UCSD-AML1 (cell line): ENCODE data around the gene MT1F.
"Not testable (repeated sequence)": the region's sequence is repeated elsewhere in the genome, so short reads cannot be mapped to it uniquely, and the experiment has no call there.

Experiments used
- DNase-seq: peaks from one replicate; lab custom pipeline; 2025; ENCODE audit not compliant: unreplicated experiment; lab: John Stamatoyannopoulos, UW

Gene MT1F

DNA sequence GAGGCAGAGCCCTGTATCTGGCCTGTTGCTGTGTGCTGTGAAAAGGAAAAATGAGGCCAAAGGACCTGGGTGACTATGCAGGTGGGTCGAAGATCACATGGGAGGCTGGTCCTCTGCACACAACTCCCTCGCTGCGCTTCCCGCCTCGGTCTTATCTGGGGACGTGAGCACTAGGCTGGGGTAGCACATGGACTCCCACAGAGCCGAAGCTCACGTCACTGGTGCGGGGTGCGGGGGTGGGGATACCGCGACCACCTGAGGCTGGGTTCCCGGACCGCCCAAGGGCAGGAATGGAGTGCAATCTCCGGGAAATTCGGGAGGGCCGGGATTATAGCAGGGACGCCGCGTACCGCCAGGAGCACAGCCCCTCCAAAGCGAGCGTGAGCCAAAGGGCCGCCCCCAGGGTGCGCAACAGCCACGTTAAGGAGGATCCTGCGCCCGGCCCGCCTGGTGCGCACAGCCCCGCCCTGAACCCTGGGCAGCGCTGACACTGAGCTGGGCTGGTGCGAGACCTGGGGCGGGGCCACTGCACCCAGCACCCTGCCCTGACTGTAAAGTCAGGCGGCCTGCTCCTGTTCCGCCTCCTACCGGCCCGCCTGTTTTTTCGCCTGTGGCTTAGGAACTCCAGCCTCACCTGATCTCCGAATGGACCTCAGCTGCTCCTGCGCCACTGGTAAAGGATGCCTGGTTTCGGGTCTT is 14.5 kb upstream of the MT1F start:
- DNase-seq, result no peak

DNA sequence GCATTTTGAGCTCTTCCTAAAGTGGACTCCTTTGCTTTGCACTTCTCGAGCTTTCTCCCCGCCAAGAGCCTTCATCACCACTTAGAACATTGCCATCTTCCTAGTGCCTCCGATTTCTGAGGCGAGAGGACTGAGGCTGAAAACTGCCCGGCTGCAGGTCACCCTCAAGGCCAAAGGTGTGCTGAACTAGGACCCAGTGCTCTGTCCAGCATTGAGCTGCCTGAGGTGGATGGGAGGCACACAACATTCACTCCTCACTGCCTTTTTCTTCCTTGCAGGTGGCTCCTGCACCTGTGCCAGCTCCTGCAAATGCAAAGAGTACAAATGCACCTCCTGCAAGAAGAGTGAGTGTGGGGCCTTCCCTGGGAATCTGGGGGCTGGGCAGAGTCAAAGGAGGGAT is 13.9 kb upstream of the MT1F start:
- no peak for DNase-seq

DNA sequence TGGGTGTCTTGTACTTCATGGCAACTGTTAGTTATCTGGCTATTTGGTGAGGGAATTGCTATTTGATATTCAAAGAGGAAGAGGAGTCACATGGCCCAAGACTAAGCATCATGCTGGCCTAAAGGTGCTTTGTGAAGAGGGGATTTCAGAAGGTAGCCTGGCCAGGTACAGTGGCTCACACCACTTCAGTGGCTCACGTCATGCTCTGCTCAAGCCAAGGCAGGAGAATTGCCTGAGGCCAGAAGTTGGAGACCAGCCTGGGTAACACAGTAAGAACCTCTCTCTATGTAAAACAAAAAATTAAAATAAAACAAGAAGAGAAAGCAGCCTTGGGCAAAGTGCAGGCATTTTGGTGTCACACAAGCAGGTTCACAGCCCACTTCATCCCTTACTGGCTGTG is 12.4 kb upstream of the MT1F start:
- no peak for DNase-seq

DNA sequence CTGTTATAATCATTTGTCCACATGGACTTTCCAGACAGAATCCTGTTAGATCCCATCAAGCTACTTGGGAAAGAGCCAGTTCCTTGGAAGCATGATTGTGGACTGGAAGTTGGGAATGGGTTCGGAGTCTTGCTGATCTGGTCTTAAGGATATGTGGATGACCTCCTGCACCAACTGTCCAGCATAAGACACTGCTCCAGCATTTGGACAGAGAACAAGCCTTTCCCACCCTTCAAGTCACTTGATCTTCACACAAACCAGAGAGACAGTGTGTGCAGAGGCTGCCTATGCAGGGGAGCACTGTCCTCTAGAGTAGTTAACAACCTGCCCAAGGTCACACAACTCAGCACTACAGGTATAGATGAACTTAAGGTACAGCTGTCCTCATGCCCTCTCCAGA is 11.9 kb upstream of the MT1F start:
- no peak for DNase-seq

DNA sequence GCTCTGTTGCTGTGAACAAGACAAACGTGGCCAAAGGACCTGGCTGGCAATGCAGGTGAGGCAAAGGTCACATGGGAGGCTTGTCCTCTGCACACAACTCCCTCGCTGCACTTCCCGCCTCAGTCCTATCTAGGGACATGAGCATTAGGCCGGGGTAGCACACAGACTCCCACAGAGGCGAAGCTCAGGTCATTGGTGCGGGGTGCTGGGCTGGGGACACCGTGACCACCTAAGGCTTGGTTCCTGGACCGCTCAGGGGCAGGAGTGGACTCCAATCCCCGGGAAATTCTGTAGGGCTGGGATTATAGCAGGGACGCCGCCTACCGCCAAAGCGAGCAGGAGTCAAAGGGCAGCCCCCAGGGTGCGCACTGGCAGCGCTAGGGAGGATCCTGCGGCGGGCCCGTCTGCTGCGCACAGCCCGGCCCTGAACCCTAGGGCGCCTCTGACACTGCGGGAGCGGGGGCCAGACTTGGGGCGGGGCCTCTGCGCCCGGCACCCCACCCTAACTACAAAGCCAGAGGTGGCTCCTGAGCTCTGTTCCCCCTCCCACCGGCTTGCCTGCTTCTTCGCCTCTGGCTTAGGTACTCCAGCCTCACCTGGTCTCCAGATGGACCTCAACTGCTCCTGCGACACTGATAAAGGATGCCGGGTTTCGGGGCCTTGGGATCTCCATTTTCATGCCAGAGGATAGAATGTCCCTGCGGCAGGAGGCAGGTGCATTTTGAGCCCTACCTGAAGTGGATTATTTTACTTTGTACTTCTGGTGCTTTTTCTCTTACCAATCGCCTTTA is 9.9 kb upstream of the MT1F start:
- DNase-seq, result no peak

DNA sequence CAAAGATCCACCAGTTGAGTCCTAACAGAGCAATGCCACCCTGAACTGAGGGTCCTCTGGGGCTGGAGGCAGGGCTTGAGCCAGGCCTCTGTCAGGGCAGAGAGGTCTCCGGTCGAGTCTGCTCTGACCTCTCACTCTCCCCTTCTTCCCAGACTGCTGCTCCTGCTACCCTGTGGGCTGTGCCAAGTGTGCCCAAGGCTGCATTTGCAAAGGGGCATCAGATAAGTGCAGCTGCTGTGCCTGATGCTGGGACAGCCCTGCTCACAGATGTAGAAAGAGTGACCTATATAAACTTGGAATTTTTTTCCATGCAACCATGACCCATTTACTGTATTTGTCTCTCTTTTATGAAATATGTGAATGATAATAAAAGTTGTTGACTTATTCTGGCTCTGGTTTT is 8.5 kb upstream of the MT1F start:
- DNase-seq, result no peak

DNA sequence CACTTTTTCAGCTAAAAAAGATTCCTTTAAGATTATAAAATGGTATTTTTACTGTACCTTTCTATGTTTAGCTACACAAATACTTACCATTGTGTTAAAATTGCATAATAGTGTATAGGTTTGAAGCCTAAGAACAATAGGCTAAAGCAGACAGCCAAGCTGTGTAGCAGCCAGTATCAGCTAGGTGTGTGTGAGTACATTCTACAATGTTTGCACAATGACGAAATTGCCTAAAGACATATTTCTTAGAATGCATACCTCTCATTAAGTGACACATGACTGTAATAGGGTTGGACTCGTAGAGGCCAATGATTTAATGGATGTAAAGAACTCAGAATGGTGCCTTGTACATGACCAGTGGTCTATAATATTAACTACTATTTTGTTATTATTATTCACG is 7.9 kb upstream of the MT1F start:
- DNase-seq, result no peak

DNA sequence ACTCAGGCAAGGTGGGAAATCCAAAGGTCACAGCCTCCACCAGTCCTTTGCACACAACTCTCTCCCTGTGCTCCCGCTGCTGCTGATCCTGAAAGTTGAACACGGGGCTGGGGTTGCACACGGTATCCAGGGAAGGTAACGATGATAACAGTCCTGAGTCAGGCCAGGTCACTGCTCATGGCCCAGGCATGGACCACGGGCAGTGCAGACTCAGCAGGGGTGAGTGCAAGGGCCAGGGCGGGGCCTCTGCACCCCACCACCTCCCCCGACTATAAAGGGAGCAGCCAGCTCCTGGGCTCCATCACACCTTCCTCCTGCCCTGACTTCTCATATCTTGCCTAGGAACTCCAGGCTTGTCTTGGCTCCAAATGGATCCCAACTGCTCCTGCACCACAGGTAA is 6.2 kb upstream of the MT1F start, which contains the start of gene MT1B:
MT1B (plus strand) TSS at position 301 of the 400 bp plus-strand sequence; CDS start at position 369, 68 bp downstream.
- no peak for DNase-seq

DNA sequence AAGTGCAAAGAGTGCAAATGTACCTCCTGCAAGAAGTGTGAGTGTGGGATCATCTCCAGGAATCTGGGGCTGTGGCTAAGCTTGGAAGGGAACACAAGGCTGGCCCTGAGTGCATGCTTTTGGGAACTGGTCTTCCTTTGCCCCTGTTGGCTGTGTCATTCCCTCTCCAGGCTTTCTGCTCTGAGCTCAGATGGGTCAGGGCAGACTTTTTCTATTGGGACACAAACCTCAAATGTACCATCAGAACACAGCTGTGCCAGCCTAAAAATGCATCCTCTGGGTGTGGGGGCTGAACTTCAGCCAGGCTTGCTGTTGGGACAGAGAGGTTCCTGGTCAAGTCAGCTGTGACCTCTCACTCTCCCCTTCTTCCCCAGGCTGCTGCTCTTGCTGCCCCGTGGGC is 5.2 kb upstream of the MT1F start:
- DNase-seq, result no peak

DNA sequence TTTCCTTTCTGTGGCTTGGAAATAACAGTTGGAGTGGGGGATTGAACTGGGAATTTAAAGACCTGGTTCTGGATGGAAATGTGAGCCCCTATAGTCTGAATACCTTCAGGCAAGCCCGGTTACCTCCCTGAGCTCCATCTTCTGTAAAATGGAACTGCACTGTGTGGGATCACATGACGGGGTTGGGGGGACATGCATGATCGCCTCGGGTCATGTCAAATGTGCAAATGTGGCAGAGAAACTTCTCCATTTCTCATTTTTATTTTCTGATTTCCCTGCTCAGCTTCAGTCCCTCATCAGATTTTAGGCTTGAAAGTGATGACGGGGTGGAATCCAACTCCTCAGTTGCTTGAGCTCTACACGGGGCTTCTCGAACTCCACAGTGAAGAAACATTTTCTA is 4.5 kb upstream of the MT1F start:
- no peak for DNase-seq

DNA sequence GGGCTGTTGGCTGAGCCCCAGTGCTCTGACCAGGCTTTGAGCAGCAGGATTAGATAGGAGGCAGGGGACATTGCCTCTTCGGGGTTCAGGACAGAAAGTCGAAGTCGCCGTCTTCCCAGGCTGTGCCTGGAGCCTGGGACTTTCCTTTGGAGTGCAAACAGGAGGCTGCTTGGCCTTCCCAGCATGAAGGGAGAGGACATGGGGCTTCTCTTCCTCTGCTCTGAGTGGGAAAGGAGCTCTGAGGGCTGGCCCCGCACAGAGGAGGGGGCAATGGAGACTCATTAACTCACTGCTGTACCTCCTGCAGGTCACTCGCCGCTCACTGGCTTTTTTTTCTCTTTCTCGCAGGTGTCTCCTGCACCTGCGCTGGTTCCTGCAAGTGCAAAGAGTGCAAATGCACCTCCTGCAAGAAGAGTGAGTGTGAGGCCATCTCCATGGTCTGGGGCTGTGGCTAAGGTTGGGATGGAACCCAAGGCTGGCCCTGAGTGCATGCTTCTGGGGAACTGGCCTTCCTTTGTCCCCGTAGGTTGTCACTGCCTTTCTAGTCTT is 642 bp downstream of the MT1F start:
- DNase-seq, result no peak

DNA sequence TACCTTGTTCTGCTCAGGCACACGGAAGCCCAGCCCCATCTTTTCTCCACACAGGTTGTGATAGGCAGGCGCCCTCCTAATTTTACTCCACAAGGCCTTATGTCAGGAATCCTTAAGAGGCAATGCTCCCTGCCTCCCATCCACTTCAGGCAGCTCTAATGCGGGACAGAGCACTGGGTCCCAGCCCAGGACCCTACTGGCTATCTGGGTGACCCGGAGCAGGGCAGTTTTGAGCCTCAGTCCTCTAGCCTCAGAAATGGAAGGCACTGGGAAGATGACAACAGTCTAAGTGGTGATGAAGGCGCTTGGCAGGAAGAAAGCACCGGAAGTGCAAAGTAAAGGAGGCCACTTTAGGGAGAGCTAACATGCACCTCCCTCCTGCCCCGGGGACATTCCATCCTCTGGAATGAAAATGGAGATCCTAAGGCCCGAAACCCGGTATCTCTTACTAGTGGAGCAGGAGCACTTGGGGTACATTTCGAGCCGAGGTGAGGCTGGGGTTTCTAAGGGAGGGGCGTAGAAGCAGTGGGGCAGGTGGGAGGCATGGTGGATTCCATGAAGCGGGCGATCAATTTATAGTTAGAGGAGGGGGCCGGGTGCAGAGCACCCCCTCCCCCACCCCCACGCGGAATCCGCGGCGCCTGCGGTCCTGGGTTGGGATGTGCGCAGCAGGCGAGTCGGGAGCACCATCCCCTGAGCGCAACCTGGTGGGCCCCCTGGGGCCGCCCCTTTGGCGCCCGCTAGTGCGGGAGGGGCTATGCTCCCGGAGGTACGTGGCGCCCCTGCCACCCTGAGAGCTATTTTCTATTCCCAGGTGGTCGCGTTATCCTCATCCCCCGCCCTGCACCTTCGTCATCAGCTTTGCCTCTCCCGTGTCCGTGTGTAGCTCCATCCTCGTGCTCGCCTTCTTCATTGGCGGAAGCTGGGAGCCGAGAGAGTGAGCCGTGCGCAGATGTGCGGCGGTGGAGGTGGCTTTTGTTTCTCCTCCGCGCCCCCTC is 4.9 kb downstream of the MT1F start:
- DNase-seq, result no peak

DNA sequence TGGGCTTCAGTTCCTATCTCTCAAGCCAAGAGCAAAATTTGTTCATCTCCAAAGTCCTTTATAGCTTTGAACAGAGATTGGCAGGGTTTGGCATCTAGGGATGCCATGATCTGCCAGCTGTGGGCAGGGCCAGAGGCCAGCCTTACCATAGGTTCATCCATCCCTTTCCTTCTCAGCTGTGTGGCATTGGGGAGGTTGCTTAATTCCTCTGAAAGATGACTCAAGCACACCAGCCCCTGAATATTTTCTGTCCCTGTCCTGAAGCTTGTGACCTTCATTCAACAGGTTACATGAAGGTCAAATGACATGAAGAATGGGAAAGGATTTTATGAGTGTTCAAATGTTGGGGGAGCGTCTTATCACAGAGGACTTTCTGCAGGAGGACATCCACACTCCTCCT is 6.7 kb downstream of the MT1F start:
- no peak for DNase-seq

DNA sequence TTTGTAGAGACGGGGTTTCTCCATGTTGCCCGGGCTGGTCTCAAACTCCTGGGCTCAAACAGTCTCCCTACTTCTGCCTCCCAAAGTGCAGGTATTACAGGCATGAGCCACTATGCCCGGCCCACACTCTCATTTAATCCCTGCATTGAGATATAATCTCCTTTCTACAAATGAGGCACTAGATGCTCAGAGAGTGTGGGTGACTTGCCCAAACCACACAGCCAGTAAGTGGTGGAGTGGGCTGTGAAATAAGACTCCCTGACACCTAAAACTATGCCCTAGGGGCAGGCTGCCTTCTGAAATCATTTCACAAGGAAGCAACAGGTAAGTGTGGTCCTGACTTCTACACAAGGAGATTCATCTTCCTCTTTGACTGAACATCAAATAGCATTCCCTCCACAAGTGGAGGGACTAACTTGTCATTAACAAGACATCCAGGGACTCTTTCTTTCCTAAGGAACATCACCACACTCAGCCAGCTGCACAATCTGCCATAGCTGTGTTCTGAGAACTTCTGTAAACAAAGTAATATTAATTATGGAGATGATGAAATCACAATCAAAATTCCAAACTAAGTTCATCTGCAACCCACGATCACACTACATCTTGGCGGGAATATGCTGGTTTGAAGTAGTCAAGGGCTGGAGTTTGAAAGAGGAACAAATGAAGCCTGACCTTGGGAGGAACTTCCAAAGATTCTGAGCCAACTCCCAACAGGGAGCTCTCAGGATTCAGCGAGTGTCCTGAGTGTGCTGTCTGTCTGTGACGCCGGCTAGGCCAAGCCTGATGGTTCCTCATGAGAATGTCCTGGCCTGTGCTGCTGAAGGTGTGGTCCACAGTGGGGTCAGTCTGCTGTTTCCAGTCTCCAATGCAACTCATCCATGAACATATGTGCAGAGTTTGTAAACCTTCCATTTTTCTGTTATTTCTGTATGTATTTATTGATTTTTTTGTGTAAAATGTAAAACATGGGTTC is 7.8 kb downstream of the MT1F start:
- not testable (repeated sequence) for DNase-seq

DNA sequence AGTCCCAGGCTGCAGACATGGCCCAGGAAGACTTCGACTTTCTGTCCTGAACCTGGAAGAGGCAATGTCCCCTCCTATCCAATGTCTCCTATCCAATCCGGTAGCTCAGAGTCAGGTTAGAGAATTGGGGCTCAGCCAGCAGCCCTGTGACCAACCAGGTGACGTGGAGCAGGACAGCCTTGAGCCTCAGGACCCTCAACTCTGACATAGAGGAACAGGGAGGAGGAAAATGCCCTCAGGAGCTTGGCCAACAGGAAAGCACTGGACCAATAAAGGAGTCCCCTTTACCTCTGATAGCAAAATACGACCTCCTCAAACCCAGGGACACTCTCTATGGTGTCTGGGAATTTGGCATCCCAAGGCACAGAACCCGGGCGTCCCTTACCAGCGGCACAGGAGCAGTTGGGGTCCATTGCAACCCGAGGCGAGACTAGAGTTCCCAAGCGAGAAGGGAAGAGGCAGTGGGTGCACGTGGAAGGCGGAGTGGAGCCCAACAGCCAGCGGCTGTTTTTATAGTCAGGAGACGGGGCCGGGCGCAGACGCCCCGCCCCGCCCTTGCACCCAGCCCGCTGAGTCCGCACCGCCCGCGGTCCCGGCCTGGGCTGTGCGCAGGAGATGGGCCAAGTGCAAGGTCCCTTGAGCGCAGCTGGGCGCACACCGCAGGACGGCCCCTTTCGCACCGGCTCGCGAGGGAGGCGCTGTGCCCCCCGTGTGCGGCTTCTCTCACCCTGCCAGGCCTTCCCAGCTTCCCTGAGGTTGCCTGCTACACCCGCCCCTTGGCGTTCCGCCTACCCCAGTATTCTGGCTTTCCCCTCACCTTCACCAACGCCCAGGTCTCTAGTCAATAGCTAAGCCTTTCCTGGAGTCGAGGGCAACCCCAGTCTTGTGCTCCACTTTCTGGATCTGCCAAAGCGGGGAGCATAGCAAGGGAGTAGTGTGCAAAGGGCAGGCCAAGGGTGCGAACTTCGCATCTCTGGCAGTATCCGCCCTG is 10.1 kb downstream of the MT1F start, which contains the start of gene MT1G:
MT1G (minus strand) TSS at position 485 of the 991 bp plus-strand sequence; CDS start at position 413, 72 bp downstream.
- no peak for DNase-seq

DNA sequence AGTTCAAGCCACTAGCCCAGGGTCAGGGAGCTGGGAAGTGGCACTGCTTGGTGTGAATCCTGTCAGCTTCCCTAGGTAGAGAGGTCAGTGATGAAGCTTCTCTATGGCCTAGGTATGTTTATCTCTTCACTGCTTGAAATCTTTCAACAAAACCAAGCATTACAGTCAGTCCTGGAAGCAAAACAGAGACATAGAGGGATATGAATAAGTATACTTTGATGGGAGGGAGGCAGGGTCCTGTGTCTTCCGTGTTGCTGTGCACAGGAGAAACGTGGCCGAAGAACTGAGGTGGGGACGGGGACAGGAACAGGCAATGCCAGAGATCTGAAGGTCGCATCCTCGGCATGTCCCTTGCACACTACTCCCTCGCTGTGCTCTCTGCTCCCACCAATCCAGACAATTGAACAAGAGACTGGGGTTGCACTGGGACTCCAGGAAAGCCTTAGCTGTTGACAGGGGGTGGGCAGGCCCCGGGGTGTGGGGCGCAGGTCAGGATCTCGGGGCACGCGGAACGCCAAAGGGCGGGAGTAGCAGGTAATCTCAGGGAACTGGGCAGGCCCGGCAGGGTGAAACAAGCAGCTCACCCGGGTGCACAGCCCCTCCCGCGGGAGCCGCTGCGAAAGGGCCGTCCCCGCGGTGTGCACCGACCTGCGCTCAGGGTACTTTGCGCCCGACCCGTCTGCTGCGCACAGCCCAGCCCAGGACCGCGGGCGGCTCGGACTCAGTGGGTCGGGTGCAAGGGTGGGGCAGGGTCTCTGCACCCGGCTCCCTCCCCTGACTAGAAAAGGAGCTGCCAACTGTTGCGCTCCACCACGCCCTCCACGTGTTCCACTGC is 11.5 kb downstream of the MT1F start, which contains the start of gene MT1H:
MT1H (plus strand) TSS at position 810 of the 835 bp plus-strand sequence. CDS start 71 bp downstream, outside the sequence.
- DNase-seq, result no peak

DNA sequence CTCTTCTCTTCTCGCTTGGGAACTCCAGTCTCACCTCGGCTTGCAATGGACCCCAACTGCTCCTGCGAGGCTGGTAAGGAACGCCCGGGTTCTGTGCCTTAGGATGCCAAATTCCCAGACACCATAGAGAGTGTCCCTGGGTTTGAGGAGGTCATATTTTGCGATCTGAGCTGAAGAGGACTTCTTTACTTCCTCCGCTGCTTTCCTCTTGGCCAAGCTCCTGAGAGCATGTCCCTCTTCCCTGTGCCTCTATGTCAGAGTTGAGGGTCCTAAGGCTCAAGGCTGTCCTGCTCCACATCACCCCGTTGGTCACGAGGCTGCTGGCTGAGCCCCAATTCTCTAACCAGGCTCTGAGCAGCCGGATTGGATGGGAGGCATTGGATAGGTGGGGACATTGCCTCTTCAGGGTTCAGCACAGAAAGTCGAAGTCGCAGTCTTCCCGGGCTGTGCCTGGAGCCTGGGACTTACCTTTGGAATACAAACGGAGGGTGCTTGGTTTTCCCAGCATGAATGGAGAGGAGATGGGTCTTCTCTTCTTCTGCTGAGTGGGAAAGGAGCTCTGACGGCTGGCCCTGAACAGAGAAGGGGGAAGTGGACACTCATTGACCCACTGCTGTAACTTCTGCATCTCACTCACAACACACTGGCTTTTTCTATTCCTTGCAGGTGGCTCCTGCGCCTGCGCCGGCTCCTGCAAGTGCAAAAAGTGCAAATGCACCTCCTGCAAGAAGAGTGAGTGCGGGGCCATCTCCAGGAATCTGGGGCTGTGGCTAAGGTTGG is 12.3 kb downstream of the MT1F start:
- DNase-seq, result no peak
